Measurements from ENCODE around the gene SMAD4. TPM values are rescaled to one million over a fixed set of nuclear protein-coding genes. Genes with fewer than 3 reads are reported as not detected.

SMAD4 gene
- total RNA-seq, 1 experiment from 2014 or later: 172 TPM

- Mint-ChIP-seq H3K36me3 (ENCODE audit: insufficient read depth in 1 of 3, low read depth in 3 of 3) (no peaks in the 10 kb centered on the region), H3K9me3 (peaks cover 0 to 3% of the 10 kb centered on the region in 2 experiments; a peak in 2 of 5 replicates), H3K4me1 (peaks cover 11 to 22% of the 10 kb centered on the region in 2 experiments), H3K27me3 (ENCODE audit: low read depth) (no peaks in the 10 kb centered on the region), H3K27ac (peak overlapping the region; percentile 53 to 91 (median 76)), H3K4me3 (peak overlapping the region in 1 of 2 experiments; percentile 13; a peak in 2 of 5 replicates)
- no peak overlapping the region for H2BK12ac ChIP-seq (ENCODE audit: insufficient read length, low read depth, low read length)
- no peak overlapping the region for H3K27ac ChIP-seq (ENCODE audit: insufficient read length, low read depth, low read length)
- no peaks in the 10 kb centered on the region; the same call in 1 of the 2 replicates for H3K4me1 ChIP-seq (ENCODE audit: insufficient read depth, low read length)
- TF ChIP-seq CTCF (conservative IDR thresholded peaks at IDR 0.05): no peak
- no peaks in the 10 kb centered on the region for H3K9me3 ChIP-seq (ENCODE audit: control insufficient read depth, low read depth, low read length)
- no peaks in the 10 kb centered on the region for H3K79me1 ChIP-seq (ENCODE audit: insufficient read depth, low read depth, low read length, poor library complexity, severe bottlenecking)
- H2AK5ac ChIP-seq (ENCODE audit: insufficient read length, low read length): no peak overlapping the region
- H3K56ac ChIP-seq (ENCODE audit: insufficient read length, low read depth, low read length): no peak overlapping the region
- no peak overlapping the region for H3T11ph ChIP-seq (ENCODE audit: low read length)
- H3K9ac ChIP-seq (ENCODE audit: extremely low read depth, insufficient read length, low read length): no peak overlapping the region
- no peak overlapping the region for H2BK5ac ChIP-seq (ENCODE audit: insufficient read length, low read length)
- H4K8ac ChIP-seq (replicated peaks; ENCODE audit: insufficient read length, low read depth, low read length): no peak overlapping the region
- no peak overlapping the region for H3K4ac ChIP-seq (ENCODE audit: low read depth, low read length)
- no peaks in the 10 kb centered on the region for H3K27me3 ChIP-seq (ENCODE audit: insufficient read depth, low read length)
- no peak overlapping the region for H2BK15ac ChIP-seq (ENCODE audit: low read depth, low read length)
- peak overlapping the region; percentile 8 for H3K18ac ChIP-seq (ENCODE audit: insufficient read length, low read depth, low read length)
- H4K91ac ChIP-seq (ENCODE audit: insufficient read length, low read depth, low read length): no peak overlapping the region
- no peak overlapping the region for H2AFZ ChIP-seq (ENCODE audit: low read length)
- no peak overlapping the region for H3K4me2 ChIP-seq (ENCODE audit: insufficient read depth, insufficient read length, low read length)
- peak; percentile 63 for DNase-seq
- WGBS (ENCODE audit: extremely low coverage, insufficient read length, low lambda C conversion rate): no CpG with 5 or more reads among the region's 3 CpGs
- no peaks in the 10 kb centered on the region for H3K23me2 ChIP-seq (ENCODE audit: insufficient read length, low read depth, low read length, poor library complexity, severe bottlenecking)
- H3K23ac ChIP-seq (ENCODE audit: insufficient read length, low read depth, low read length): no peak overlapping the region
- H4K5ac ChIP-seq (ENCODE audit: insufficient read length, low read depth, low read length): no peak overlapping the region
- H4K20me1 ChIP-seq (ENCODE audit: control insufficient read depth, insufficient read depth, insufficient read length): no peaks in the 10 kb centered on the region
- no peak overlapping the region for H2BK20ac ChIP-seq (ENCODE audit: low read depth, low read length, poor library complexity, severe bottlenecking)
- no peaks in the 10 kb centered on the region for H3K79me2 ChIP-seq (ENCODE audit: insufficient read depth, low read length)
- H3K14ac ChIP-seq (ENCODE audit: insufficient read depth, low read length): peak overlapping the region; percentile 49; the same call in 1 of the 2 replicates
- no peak overlapping the region for H2BK120ac ChIP-seq (ENCODE audit: low read depth, low read length, poor library complexity, severe bottlenecking)
Measured at GRCh38 chr18:50992351-50992762, 37.7 kb upstream of the SMAD4 start.

Data from H9 (cell line).